ENCODE measurements around the gene CGB1.

The CGB1 gene

DNA sequence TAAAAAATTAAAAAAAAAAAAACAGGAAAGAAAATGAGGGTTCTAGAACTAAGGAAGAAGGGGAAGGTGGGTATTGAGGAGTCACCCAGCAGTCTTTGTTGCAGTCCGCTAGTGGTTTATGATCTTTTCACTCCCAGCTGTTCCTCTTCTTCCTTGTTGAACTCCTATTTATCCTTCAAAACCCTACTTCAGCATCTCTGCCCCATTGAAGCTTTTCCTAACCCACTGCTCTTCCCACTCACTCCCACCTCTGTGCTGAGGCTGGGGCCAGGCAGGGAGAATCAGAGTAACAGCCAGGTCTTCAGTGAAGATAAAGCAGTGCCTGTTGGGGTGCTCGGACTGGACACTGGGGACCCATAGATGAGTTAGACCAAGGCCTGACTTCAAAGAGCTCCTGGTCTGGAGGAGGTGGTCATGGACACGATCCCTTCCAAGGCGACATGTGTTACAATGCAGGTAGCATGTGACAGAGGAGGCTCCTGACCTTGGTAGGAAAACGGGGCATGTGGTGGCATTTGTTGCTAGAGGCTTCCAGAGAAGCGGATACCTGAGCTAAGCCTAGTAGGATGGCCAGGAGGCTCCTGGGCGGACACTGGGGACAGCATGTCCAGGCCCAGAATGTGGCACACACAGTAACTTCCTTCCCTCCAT lies 31.6 kb downstream of the CGB1 start (continued):
- TF ChIP-seq, protein P1, sequence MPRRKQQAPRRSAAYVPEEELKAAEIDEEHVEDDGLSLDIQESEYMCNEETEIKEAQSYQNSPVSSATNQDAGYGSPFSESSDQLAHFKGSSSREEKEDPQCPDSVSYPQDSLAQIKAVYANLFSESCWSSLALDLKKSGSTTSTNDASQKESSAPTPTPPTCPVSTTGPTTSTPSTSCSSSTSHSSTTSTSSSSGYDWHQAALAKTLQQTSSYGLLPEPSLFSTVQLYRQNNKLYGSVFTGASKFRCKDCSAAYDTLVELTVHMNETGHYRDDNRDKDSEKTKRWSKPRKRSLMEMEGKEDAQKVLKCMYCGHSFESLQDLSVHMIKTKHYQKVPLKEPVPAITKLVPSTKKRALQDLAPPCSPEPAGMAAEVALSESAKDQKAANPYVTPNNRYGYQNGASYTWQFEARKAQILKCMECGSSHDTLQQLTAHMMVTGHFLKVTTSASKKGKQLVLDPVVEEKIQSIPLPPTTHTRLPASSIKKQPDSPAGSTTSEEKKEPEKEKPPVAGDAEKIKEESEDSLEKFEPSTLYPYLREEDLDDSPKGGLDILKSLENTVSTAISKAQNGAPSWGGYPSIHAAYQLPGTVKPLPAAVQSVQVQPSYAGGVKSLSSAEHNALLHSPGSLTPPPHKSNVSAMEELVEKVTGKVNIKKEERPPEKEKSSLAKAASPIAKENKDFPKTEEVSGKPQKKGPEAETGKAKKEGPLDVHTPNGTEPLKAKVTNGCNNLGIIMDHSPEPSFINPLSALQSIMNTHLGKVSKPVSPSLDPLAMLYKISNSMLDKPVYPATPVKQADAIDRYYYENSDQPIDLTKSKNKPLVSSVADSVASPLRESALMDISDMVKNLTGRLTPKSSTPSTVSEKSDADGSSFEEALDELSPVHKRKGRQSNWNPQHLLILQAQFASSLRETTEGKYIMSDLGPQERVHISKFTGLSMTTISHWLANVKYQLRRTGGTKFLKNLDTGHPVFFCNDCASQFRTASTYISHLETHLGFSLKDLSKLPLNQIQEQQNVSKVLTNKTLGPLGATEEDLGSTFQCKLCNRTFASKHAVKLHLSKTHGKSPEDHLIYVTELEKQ (tag by site-specific recombination; IDR thresholded peaks at IDR 0.05; ENCODE audit: borderline replicate concordance), result no peak
- no peak for TF ChIP-seq ZNF37A (tag by site-specific recombination; IDR thresholded peaks at IDR 0.05)
- no peak for TF ChIP-seq ZNF404 (tag by site-specific recombination; IDR thresholded peaks at IDR 0.05)
- peak; percentile 91 for TF ChIP-seq ZFP3 (tag by site-specific recombination; IDR thresholded peaks at IDR 0.05; ENCODE audit: low read depth)
- no peak for TF ChIP-seq ZNF549 (tag by site-specific recombination; IDR thresholded peaks at IDR 0.05)

DNA sequence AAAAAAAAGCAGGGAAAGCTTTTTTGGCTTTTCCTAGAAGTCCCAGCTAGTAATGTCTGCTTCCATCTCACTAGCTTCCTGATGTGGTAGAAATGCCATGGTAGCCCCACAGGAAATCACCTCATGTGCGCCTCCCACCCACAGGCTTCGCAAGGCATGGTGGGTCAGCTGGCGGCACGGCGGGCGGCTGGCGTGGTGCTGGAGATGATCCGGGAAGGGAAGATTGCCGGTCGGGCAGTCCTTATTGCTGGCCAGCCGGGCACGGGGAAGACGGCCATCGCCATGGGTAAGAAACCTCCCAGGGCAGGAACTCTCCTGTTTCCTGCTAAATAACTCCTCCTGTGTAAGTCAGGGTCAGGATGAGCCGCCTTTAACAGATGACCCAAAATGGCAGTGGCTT lies 32.6 kb downstream of the CGB1 start:
- Histone ChIP-seq H3K4me1 (ENCODE audit: control insufficient read depth, insufficient read depth, low read length) (no peaks in the 10 kb centered on the region), H3K27ac (ENCODE audit: extremely low read depth, low read depth, low read length) (no peak overlapping the region), H3K9me3 (ENCODE audit: control insufficient read depth, insufficient read depth, low read depth, low read length) (no peaks in the 10 kb centered on the region), H3K4me3 (ENCODE audit: low read depth, low read length) (no peak overlapping the region), H3K36me3 (ENCODE audit: control insufficient read depth in 2 of 2, insufficient read depth in 1 of 2, low read length in 2 of 2) (peaks cover 65 to 71% of the 10 kb centered on the region in 2 experiments)
- ChIA-PET POLR2A (no interaction called here), CTCF (interaction anchor here (1.0 to 3.2 kb wide), 3 partner anchors 11 to 102 kb away, joined by 4 to 23 read pairs (median 9); partner anchors contain the start of genes GYS1 and RUVBL2)
- TF ChIP-seq, protein P2, sequence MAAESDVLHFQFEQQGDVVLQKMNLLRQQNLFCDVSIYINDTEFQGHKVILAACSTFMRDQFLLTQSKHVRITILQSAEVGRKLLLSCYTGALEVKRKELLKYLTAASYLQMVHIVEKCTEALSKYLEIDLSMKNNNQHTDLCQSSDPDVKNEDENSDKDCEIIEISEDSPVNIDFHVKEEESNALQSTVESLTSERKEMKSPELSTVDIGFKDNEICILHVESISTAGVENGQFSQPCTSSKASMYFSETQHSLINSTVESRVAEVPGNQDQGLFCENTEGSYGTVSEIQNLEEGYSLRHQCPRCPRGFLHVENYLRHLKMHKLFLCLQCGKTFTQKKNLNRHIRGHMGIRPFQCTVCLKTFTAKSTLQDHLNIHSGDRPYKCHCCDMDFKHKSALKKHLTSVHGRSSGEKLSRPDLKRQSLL (tag by site-specific recombination; IDR thresholded peaks at IDR 0.05), result no peak
- no peak for TF ChIP-seq OSR2 (tag by site-specific recombination; IDR thresholded peaks at IDR 0.05)
- TF ChIP-seq, protein P3, sequence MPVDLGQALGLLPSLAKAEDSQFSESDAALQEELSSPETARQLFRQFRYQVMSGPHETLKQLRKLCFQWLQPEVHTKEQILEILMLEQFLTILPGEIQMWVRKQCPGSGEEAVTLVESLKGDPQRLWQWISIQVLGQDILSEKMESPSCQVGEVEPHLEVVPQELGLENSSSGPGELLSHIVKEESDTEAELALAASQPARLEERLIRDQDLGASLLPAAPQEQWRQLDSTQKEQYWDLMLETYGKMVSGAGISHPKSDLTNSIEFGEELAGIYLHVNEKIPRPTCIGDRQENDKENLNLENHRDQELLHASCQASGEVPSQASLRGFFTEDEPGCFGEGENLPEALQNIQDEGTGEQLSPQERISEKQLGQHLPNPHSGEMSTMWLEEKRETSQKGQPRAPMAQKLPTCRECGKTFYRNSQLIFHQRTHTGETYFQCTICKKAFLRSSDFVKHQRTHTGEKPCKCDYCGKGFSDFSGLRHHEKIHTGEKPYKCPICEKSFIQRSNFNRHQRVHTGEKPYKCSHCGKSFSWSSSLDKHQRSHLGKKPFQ (tag by site-specific recombination; IDR thresholded peaks at IDR 0.05), result no peak
- TF ChIP-seq ZNF707 (tag by site-specific recombination; IDR thresholded peaks at IDR 0.05), result no peak
- no peak for TF ChIP-seq MEIS1 (CRISPR knock-in tag; IDR thresholded peaks at IDR 0.05; ENCODE audit: borderline replicate concordance)
- no peak for TF ChIP-seq ZNF830 (tag by site-specific recombination; IDR thresholded peaks at IDR 0.05; ENCODE audit: low read depth)
- no peak for TF ChIP-seq ZNF394 (tag by site-specific recombination; IDR thresholded peaks at IDR 0.05; ENCODE audit: borderline replicate concordance)
- no peak for TF ChIP-seq ZFP41 (tag by site-specific recombination; IDR thresholded peaks at IDR 0.05; ENCODE audit: borderline replicate concordance)
- TF ChIP-seq ZNF292 (tag by site-specific recombination; IDR thresholded peaks at IDR 0.05; ENCODE audit: borderline replicate concordance, low read depth), result no peak
- no peak for TF ChIP-seq KLF7 (tag by site-specific recombination; IDR thresholded peaks at IDR 0.05; ENCODE audit: borderline replicate concordance)
- no peak for TF ChIP-seq ZBTB17 (tag by site-specific recombination; IDR thresholded peaks at IDR 0.05)
- no peak for TF ChIP-seq ZNF169 (tag by site-specific recombination; IDR thresholded peaks at IDR 0.05)
- TF ChIP-seq ZNF184 (tag by site-specific recombination; IDR thresholded peaks at IDR 0.05), result no peak
- TF ChIP-seq, protein P4, sequence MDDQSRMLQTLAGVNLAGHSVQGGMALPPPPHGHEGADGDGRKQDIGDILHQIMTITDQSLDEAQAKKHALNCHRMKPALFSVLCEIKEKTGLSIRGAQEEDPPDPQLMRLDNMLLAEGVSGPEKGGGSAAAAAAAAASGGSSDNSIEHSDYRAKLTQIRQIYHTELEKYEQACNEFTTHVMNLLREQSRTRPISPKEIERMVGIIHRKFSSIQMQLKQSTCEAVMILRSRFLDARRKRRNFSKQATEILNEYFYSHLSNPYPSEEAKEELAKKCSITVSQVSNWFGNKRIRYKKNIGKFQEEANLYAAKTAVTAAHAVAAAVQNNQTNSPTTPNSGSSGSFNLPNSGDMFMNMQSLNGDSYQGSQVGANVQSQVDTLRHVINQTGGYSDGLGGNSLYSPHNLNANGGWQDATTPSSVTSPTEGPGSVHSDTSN (CRISPR knock-in tag; IDR thresholded peaks at IDR 0.05), result no peak
- TF ChIP-seq, protein P5, sequence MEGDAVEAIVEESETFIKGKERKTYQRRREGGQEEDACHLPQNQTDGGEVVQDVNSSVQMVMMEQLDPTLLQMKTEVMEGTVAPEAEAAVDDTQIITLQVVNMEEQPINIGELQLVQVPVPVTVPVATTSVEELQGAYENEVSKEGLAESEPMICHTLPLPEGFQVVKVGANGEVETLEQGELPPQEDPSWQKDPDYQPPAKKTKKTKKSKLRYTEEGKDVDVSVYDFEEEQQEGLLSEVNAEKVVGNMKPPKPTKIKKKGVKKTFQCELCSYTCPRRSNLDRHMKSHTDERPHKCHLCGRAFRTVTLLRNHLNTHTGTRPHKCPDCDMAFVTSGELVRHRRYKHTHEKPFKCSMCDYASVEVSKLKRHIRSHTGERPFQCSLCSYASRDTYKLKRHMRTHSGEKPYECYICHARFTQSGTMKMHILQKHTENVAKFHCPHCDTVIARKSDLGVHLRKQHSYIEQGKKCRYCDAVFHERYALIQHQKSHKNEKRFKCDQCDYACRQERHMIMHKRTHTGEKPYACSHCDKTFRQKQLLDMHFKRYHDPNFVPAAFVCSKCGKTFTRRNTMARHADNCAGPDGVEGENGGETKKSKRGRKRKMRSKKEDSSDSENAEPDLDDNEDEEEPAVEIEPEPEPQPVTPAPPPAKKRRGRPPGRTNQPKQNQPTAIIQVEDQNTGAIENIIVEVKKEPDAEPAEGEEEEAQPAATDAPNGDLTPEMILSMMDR (tag by site-specific recombination; IDR thresholded peaks at IDR 0.05), result no peak
- no peak for TF ChIP-seq HOXC10 (CRISPR knock-in tag; IDR thresholded peaks at IDR 0.05)
- TF ChIP-seq PRDM1 (tag by site-specific recombination; IDR thresholded peaks at IDR 0.05), result no peak
- no peak for TF ChIP-seq ZEB2 (tag by site-specific recombination; IDR thresholded peaks at IDR 0.05)
- TF ChIP-seq, protein P6, sequence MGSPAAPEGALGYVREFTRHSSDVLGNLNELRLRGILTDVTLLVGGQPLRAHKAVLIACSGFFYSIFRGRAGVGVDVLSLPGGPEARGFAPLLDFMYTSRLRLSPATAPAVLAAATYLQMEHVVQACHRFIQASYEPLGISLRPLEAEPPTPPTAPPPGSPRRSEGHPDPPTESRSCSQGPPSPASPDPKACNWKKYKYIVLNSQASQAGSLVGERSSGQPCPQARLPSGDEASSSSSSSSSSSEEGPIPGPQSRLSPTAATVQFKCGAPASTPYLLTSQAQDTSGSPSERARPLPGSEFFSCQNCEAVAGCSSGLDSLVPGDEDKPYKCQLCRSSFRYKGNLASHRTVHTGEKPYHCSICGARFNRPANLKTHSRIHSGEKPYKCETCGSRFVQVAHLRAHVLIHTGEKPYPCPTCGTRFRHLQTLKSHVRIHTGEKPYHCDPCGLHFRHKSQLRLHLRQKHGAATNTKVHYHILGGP (tag by site-specific recombination; IDR thresholded peaks at IDR 0.05), result no peak
